Smooth muscle cell of the brain vasculature (primary cell): ENCODE results near the gene INS.
"Not testable (repeated sequence)": the region's sequence is repeated elsewhere in the genome, so short reads cannot be mapped to it uniquely, and the experiment has no call there.

ENCODE experiments used
- DNase-seq: peaks from one replicate; pipeline ENCODE4 v3.0.0-alpha.2; 2012; ENCODE audit warnings: low read depth, low spot score

INS gene

GRCh38 chr11:2180789-2181370 lies 19.9 kb upstream of the INS start:
- no peak for DNase-seq

GRCh38 chr11:2180347-2180746 lies 19.3 kb upstream of the INS start:
- DNase-seq = no peak

GRCh38 chr11:2179516-2179915 lies 18.5 kb upstream of the INS start:
- DNase-seq = no peak

- DNase-seq = no peak
Observed at GRCh38 chr11:2178906-2179494, 18.0 kb upstream of the INS start.

GRCh38 chr11:2178055-2178773 lies 17.2 kb upstream of the INS start:
- not testable (repeated sequence) for DNase-seq

- no peak for DNase-seq
Observed at GRCh38 chr11:2177076-2177475, 16.1 kb upstream of the INS start.

- DNase-seq = no peak
Observed at GRCh38 chr11:2176389-2176900, 15.4 kb upstream of the INS start.

- DNase-seq = no peak
Observed at GRCh38 chr11:2175659-2176058, 14.7 kb upstream of the INS start.

GRCh38 chr11:2174361-2174760 lies 13.4 kb upstream of the INS start:
- no peak for DNase-seq

- DNase-seq = no peak
Observed at GRCh38 chr11:2173761-2174160, 12.8 kb upstream of the INS start.

GRCh38 chr11:2173150-2173693 lies 12.2 kb upstream of the INS start:
- DNase-seq = no peak

GRCh38 chr11:2172676-2173075 lies 11.7 kb upstream of the INS start:
- DNase-seq = no peak

GRCh38 chr11:2171591-2172003 lies 10.6 kb upstream of the INS start, which contains the start of gene TH:
TSS of gene TH (minus strand) at chr11:2171815. CDS start at chr11:2171786, 29 bp downstream.
- DNase-seq = no peak

- DNase-seq = no peak
Observed at GRCh38 chr11:2169626-2170570, 8.9 kb upstream of the INS start.

GRCh38 chr11:2169005-2169378 lies 8.0 kb upstream of the INS start:
- no peak for DNase-seq

- no peak for DNase-seq
Observed at GRCh38 chr11:2168286-2169004, 7.4 kb upstream of the INS start.

- no peak for DNase-seq
Observed at GRCh38 chr11:2167141-2168045, 6.4 kb upstream of the INS start.

- no peak for DNase-seq
Observed at GRCh38 chr11:2166091-2166851, 5.3 kb upstream of the INS start.

GRCh38 chr11:2165571-2165970 lies 4.6 kb upstream of the INS start:
- no peak for DNase-seq
